ENCODE measurements around the gene ATP11A. TPM values are rescaled to one million over a fixed set of nuclear protein-coding genes. Genes with fewer than 3 reads are reported as not detected.

Gene ATP11A
- total and polyA plus RNA-seq, 2 experiments from 2014 or later: 12.3 to 52.6 TPM

DNA sequence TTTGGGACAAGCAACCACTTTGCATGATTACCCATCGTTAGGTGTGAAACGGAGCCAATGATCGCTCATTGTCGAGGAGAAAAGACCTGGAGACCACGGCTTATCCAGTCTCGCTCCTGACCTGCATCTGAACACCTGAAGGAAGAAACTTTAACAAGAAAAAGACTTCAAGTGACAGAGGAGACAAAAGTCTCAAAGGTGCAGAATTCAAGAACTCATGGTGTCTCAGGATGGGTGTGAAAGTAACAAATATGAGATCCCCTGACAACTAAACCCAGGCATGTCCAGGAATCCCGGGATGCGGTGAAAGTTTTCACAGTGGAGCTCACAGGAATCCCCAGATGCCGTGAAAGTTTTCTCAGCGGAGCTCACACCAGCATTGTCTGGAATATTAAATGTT lies 6.3 kb upstream of the ATP11A start (continued):
- TF ChIP-seq, protein P1, sequence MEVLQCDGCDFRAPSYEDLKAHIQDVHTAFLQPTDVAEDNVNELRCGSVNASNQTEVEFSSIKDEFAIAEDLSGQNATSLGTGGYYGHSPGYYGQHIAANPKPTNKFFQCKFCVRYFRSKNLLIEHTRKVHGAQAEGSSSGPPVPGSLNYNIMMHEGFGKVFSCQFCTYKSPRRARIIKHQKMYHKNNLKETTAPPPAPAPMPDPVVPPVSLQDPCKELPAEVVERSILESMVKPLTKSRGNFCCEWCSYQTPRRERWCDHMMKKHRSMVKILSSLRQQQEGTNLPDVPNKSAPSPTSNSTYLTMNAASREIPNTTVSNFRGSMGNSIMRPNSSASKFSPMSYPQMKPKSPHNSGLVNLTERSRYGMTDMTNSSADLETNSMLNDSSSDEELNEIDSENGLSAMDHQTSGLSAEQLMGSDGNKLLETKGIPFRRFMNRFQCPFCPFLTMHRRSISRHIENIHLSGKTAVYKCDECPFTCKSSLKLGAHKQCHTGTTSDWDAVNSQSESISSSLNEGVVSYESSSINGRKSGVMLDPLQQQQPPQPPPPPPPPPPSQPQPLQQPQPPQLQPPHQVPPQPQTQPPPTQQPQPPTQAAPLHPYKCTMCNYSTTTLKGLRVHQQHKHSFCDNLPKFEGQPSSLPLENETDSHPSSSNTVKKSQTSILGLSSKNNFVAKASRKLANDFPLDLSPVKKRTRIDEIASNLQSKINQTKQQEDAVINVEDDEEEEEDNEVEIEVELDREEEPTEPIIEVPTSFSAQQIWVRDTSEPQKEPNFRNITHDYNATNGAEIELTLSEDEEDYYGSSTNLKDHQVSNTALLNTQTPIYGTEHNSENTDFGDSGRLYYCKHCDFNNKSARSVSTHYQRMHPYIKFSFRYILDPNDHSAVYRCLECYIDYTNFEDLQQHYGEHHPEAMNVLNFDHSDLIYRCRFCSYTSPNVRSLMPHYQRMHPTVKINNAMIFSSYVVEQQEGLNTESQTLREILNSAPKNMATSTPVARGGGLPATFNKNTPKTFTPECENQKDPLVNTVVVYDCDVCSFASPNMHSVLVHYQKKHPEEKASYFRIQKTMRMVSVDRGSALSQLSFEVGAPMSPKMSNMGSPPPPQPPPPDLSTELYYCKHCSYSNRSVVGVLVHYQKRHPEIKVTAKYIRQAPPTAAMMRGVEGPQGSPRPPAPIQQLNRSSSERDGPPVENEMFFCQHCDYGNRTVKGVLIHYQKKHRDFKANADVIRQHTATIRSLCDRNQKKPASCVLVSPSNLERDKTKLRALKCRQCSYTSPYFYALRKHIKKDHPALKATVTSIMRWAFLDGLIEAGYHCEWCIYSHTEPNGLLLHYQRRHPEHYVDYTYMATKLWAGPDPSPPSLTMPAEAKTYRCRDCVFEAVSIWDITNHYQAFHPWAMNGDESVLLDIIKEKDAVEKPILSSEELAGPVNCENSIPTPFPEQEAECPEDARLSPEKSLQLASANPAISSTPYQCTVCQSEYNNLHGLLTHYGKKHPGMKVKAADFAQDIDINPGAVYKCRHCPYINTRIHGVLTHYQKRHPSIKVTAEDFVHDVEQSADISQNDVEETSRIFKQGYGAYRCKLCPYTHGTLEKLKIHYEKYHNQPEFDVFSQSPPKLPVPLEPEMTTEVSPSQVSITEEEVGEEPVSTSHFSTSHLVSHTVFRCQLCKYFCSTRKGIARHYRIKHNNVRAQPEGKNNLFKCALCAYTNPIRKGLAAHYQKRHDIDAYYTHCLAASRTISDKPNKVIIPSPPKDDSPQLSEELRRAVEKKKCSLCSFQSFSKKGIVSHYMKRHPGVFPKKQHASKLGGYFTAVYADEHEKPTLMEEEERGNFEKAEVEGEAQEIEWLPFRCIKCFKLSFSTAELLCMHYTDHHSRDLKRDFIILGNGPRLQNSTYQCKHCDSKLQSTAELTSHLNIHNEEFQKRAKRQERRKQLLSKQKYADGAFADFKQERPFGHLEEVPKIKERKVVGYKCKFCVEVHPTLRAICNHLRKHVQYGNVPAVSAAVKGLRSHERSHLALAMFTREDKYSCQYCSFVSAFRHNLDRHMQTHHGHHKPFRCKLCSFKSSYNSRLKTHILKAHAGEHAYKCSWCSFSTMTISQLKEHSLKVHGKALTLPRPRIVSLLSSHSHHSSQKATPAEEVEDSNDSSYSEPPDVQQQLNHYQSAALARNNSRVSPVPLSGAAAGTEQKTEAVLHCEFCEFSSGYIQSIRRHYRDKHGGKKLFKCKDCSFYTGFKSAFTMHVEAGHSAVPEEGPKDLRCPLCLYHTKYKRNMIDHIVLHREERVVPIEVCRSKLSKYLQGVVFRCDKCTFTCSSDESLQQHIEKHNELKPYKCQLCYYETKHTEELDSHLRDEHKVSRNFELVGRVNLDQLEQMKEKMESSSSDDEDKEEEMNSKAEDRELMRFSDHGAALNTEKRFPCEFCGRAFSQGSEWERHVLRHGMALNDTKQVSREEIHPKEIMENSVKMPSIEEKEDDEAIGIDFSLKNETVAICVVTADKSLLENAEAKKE (CRISPR knock-in tag; IDR thresholded peaks at IDR 0.05): no peak
- TF ChIP-seq JUNB (IDR thresholded peaks at IDR 0.05; ENCODE audit: unreplicated experiment): no peak
- TF ChIP-seq ZNF114 (CRISPR knock-in tag; IDR thresholded peaks at IDR 0.05): no peak
- no peak for TF ChIP-seq NANOG (IDR thresholded peaks at IDR 0.05; ENCODE audit: borderline replicate concordance)
- TF ChIP-seq EZH2 (IDR thresholded peaks at IDR 0.05; ENCODE audit: low read depth, unreplicated experiment): no peak
- TF ChIP-seq ZNF331 (CRISPR knock-in tag; IDR thresholded peaks at IDR 0.05; ENCODE audit: low read depth): no peak

DNA sequence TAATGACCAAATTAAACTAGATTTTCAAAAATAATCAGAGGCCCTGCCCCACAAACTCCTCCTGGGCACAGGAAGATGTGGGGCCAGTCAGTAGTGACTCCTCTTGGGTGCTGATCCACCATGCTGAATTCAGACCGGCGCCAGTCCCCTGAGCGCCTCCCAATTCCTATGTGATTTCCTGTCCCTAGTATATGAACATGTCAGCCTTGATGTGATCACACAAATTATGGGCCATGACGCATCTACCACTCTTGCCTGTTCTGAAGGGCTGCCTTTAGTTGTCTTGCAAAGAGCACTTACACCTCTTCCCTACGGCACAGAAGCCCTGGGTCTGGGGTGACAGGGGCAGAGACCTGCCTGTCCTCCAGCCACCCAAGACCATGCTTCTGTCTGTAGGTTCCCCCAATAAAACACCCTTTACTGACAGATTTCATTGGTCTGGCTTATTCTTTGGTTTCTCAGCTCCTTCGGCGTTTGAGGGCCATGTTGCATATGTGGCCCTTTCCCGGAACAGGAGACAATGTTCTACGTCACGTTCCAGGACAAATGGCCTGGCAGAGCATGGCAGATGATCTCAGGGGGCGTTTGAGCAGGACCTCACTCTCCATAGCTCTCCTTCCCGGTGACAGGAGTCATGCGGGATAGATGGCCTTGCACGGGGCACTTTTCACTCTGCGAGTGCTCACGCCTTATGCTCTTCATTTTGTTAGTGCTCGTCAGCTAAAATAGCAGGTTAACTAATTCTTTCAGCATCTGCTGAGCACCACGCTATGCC lies 5.6 kb upstream of the ATP11A start:
- peaks cover 9% of the 10 kb centered on the region for H3K4me1 ChIP-seq (ENCODE audit: insufficient read depth)
- H3K4me3 Mint-ChIP-seq: no peak overlapping the region
- no peak overlapping the region for H2AFZ ChIP-seq
- no peaks in the 10 kb centered on the region for H3K36me3 ChIP-seq (ENCODE audit: insufficient read depth)
- peaks cover 4% of the 10 kb centered on the region; the same call in 1 of the 2 replicates for H3F3A ChIP-seq (replicated peaks; ENCODE audit: low read depth)
- no peaks in the 10 kb centered on the region for H3K27me3 ChIP-seq (ENCODE audit: insufficient read depth)
- no peak overlapping the region for H3K27ac ChIP-seq (ENCODE audit: low read depth)
- peaks cover 18% of the 10 kb centered on the region for H3K4me1 Mint-ChIP-seq
- ATAC-seq (no peak), DNase-seq (ENCODE audit: low spot score) (no peak)
- peaks cover 12% of the 10 kb centered on the region for H3K27me3 Mint-ChIP-seq (ENCODE audit: insufficient read depth, low read depth, poor library complexity)
- H3K79me2 ChIP-seq (replicated peaks; ENCODE audit: insufficient read depth): no peaks in the 10 kb centered on the region
- no peak overlapping the region for H3K4me3 ChIP-seq
- peaks cover 3% of the 10 kb centered on the region; the same call in 2 of the 3 replicates for H3K9me3 Mint-ChIP-seq
- H4K20me1 ChIP-seq (replicated peaks; ENCODE audit: insufficient read depth): no peaks in the 10 kb centered on the region
- no peak overlapping the region for H3K4me2 ChIP-seq
- no peaks in the 10 kb centered on the region; the same call in 2 of the 3 replicates for H3K36me3 Mint-ChIP-seq (ENCODE audit: low read depth)
- H3K9me2 ChIP-seq (ENCODE audit: insufficient read depth): no peaks in the 10 kb centered on the region
- H3K27ac Mint-ChIP-seq: no peak overlapping the region
- TF ChIP-seq POLR2AphosphoS5 (IDR thresholded peaks at IDR 0.05; ENCODE audit: low read depth): no peak
- TF ChIP-seq, protein P2, sequence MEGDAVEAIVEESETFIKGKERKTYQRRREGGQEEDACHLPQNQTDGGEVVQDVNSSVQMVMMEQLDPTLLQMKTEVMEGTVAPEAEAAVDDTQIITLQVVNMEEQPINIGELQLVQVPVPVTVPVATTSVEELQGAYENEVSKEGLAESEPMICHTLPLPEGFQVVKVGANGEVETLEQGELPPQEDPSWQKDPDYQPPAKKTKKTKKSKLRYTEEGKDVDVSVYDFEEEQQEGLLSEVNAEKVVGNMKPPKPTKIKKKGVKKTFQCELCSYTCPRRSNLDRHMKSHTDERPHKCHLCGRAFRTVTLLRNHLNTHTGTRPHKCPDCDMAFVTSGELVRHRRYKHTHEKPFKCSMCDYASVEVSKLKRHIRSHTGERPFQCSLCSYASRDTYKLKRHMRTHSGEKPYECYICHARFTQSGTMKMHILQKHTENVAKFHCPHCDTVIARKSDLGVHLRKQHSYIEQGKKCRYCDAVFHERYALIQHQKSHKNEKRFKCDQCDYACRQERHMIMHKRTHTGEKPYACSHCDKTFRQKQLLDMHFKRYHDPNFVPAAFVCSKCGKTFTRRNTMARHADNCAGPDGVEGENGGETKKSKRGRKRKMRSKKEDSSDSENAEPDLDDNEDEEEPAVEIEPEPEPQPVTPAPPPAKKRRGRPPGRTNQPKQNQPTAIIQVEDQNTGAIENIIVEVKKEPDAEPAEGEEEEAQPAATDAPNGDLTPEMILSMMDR (conservative IDR thresholded peaks at IDR 0.05; ENCODE audit: low read depth in 2 of 2): no peak
- TF ChIP-seq JUNB (IDR thresholded peaks at IDR 0.05; ENCODE audit: unreplicated experiment): no peak
- TF ChIP-seq, protein P3, sequence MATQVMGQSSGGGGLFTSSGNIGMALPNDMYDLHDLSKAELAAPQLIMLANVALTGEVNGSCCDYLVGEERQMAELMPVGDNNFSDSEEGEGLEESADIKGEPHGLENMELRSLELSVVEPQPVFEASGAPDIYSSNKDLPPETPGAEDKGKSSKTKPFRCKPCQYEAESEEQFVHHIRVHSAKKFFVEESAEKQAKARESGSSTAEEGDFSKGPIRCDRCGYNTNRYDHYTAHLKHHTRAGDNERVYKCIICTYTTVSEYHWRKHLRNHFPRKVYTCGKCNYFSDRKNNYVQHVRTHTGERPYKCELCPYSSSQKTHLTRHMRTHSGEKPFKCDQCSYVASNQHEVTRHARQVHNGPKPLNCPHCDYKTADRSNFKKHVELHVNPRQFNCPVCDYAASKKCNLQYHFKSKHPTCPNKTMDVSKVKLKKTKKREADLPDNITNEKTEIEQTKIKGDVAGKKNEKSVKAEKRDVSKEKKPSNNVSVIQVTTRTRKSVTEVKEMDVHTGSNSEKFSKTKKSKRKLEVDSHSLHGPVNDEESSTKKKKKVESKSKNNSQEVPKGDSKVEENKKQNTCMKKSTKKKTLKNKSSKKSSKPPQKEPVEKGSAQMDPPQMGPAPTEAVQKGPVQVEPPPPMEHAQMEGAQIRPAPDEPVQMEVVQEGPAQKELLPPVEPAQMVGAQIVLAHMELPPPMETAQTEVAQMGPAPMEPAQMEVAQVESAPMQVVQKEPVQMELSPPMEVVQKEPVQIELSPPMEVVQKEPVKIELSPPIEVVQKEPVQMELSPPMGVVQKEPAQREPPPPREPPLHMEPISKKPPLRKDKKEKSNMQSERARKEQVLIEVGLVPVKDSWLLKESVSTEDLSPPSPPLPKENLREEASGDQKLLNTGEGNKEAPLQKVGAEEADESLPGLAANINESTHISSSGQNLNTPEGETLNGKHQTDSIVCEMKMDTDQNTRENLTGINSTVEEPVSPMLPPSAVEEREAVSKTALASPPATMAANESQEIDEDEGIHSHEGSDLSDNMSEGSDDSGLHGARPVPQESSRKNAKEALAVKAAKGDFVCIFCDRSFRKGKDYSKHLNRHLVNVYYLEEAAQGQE (IDR thresholded peaks at IDR 0.05; ENCODE audit: unreplicated experiment): no peak
- no peak for TF ChIP-seq EZH2phosphoT487 (IDR thresholded peaks at IDR 0.05; ENCODE audit: unreplicated experiment)
- TF ChIP-seq, protein P4, sequence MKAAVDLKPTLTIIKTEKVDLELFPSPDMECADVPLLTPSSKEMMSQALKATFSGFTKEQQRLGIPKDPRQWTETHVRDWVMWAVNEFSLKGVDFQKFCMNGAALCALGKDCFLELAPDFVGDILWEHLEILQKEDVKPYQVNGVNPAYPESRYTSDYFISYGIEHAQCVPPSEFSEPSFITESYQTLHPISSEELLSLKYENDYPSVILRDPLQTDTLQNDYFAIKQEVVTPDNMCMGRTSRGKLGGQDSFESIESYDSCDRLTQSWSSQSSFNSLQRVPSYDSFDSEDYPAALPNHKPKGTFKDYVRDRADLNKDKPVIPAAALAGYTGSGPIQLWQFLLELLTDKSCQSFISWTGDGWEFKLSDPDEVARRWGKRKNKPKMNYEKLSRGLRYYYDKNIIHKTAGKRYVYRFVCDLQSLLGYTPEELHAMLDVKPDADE (IDR thresholded peaks at IDR 0.05): no peak
- TF ChIP-seq CREB1 (CRISPR knock-in tag; IDR thresholded peaks at IDR 0.05; ENCODE audit: low read depth): no peak

All from GM23338 (cell line).